ENCODE data around the gene SERTM2. TPM values are rescaled to one million over a fixed set of nuclear protein-coding genes. Genes with fewer than 3 reads are reported as not detected.

Gene SERTM2
- total and polyA plus RNA-seq, 2 of the 8 experiments (the other 6 are each of a cell fraction or from before 2014, with no cell fraction given) = 0.45 to 0.58 TPM

GRCh38 chrX:111470681-111471403 lies 40.6 kb upstream of the SERTM2 start:
- H2BK5ac ChIP-seq (ENCODE audit: low read depth, low read length) = no peak overlapping the region
- no peak overlapping the region for H3K27ac ChIP-seq (ENCODE audit: low read depth, low read length)
- H4K20me1 ChIP-seq (replicated peaks in 1 of 2; ENCODE audit: control insufficient read depth in 1 of 2, insufficient read depth in 2 of 2, low read length in 2 of 2) = no peaks in the 10 kb centered on the region
- no peak overlapping the region for H3K23ac ChIP-seq (ENCODE audit: insufficient read length)
- no peak overlapping the region for H3K18ac ChIP-seq (ENCODE audit: extremely low read depth, low read length)
- H3K79me1 ChIP-seq (ENCODE audit: low read depth, low read length) = no peaks in the 10 kb centered on the region
- H3K4ac ChIP-seq (replicated peaks; ENCODE audit: insufficient read length, low read depth, low read length) = no peak overlapping the region
- no peaks in the 10 kb centered on the region for H3K9me3 ChIP-seq (ENCODE audit: insufficient read depth in 2 of 2, low read depth in 1 of 2, low read length in 1 of 2)
- no peak overlapping the region for H2BK20ac ChIP-seq (ENCODE audit: low read length)
- H2BK15ac ChIP-seq (ENCODE audit: low read length) = no peak overlapping the region; the same call in 1 of the 2 replicates
- no peak overlapping the region for H3K9ac ChIP-seq (replicated peaks in 1 of 4; ENCODE audit: extremely low read depth in 1 of 4, low read depth in 3 of 4, low read length in 3 of 4)
- H4K8ac ChIP-seq (ENCODE audit: extremely low read depth, insufficient read depth, low read length) = no peak overlapping the region
- no peaks in the 10 kb centered on the region for H3K23me2 ChIP-seq (ENCODE audit: low read depth, low read length)
- no peaks in the 10 kb centered on the region for H3K36me3 ChIP-seq (ENCODE audit: control insufficient read depth in 2 of 4, insufficient read depth in 4 of 4, low read length in 3 of 4)
- H4K5ac ChIP-seq (ENCODE audit: insufficient read length, low read depth, low read length) = no peak overlapping the region
- FAIRE-seq = no peak
- WGBS, 2 experiments (ENCODE audit: extremely low coverage in 1 of 2, insufficient coverage in 1 of 2, insufficient read length in 1 of 2, insufficient replicate concordance in 2 of 2, low coverage in 1 of 2, low lambda C conversion rate in 2 of 2, missing lambda C conversion rate in 1 of 2) = 79% methylated on average over 2 of the region's 2 CpGs; no CpG with 5 or more reads in 1 of the 2 experiments
- no peaks in the 10 kb centered on the region for H3K79me2 ChIP-seq (ENCODE audit: control insufficient read depth in 1 of 2, insufficient read depth in 2 of 2, low read length in 2 of 2)
- peaks cover 0 to 3% (median 0%) of the 10 kb centered on the region in 4 experiments; a peak in 1 of 7 replicates for H3K4me1 ChIP-seq (replicated peaks in 1 of 4; ENCODE audit: control insufficient read depth in 3 of 4, insufficient read depth in 4 of 4, low read length in 3 of 4)
- no peak overlapping the region for H3K56ac ChIP-seq (replicated peaks; ENCODE audit: insufficient read length, low read depth, low read length)
- DNase-seq (ENCODE audit: low read depth in 1 of 2, low spot score in 2 of 2) = no peak
- no peak overlapping the region for H2BK120ac ChIP-seq (replicated peaks; ENCODE audit: low read depth, low read length)
- no peak overlapping the region for H3K4me3 ChIP-seq (ENCODE audit: extremely low read depth in 1 of 4, insufficient read depth in 2 of 4, low read depth in 3 of 4, low read length in 4 of 4)
- no peak overlapping the region for H4K91ac ChIP-seq (replicated peaks; ENCODE audit: insufficient read length, low read length)
- no peaks in the 10 kb centered on the region for H3K27me3 ChIP-seq (replicated peaks in 1 of 4; ENCODE audit: control insufficient read depth in 3 of 4, extremely low read depth in 1 of 4, insufficient read depth in 3 of 4, low read length in 3 of 4)
- H3K14ac ChIP-seq (ENCODE audit: insufficient read length) = no peak overlapping the region
- ChIA-PET POLR2A (ENCODE audit: partially characterized antibody) (no interaction called here), CTCF (ENCODE audit: partially characterized antibody) (no interaction called here)
- H3K4me2 ChIP-seq (ENCODE audit: insufficient read depth in 1 of 2, low read depth in 2 of 2, low read length in 2 of 2) = no peak overlapping the region
- H2AK5ac ChIP-seq (ENCODE audit: low read depth, low read length) = no peak overlapping the region
- no peak overlapping the region for H2BK12ac ChIP-seq (ENCODE audit: low read depth, low read length)
- no peak overlapping the region for H2AFZ ChIP-seq (ENCODE audit: low read length)
- TF ChIP-seq NANOG (IDR thresholded peaks at IDR 0.05; ENCODE audit: insufficient read depth, low read depth, low read length, poor library complexity, severe bottlenecking) = no peak
